ENCODE data around the gene LPAR6.

LPAR6 gene

DNA sequence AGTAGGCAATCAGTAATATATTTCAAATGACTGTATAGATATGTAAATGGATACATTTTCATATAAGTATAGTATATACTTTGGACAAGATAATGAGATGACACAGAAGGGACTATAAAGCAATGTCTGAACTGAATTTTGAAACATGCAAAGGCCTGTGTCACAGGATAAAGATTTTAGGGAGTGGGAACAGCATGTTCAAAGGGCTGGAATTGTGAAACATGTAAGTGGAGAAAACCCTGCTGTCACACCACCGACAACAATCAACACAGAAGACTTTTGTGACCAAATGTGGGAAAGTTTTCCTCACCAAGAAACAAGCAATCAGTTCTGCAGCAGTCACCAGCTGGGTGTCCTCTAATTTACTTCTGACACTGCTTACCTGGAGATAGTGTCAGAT is 42.9 kb downstream of the LPAR6 start:
- no peaks in the 10 kb centered on the region for H3K4me1 ChIP-seq (ENCODE audit: control insufficient read depth in 1 of 2, insufficient read depth in 2 of 2, low read length in 2 of 2)
- no peaks in the 10 kb centered on the region for H3K27me3 ChIP-seq (ENCODE audit: low read depth, low read length)
- peaks cover 9 to 30% of the 10 kb centered on the region in 2 donors for H3K36me3 ChIP-seq (ENCODE audit: control insufficient read depth in 1 of 2, insufficient read depth in 2 of 2, low read length in 2 of 2)
- H3K9me3 ChIP-seq (ENCODE audit: control insufficient read depth in 1 of 2, low read length in 2 of 2), result no peaks in the 10 kb centered on the region
- H3K27ac ChIP-seq (ENCODE audit: low read length), result no peak overlapping the region
- no peak overlapping the region for H3K4me3 ChIP-seq (ENCODE audit: low read depth in 1 of 2, low read length in 2 of 2)
